RWPE1 (cell line): Measurements from ENCODE around the gene GBF1.

Source experiments
- CTCF ChIA-PET: fragments of 350-600 bp; sonication (Branson Sonifier 250); formaldehyde crosslinking; extraction: SDS; loops from one replicate; lab custom pipeline; 2021; lab: Yijun Ruan, JAX
- POLR2A ChIA-PET: fragments of 400-600 bp; formaldehyde crosslinking; extraction: SDS; loops from one replicate; lab custom pipeline; 2020; ENCODE audit warnings: antibody characterized with exemption; ENCODE audit not compliant: low non-redundant PET; lab: Yijun Ruan, JAX
- DNase-seq: peaks from one replicate; pipeline ENCODE4 v3.0.0; 2012; ENCODE audit warnings: low spot score
- H3K27ac ChIP-seq: fragments of 450-650 bp; 2 replicates; pipeline ENCODE4 v1.5.1; 2017
- CTCF ChIP-seq: fragments of 450-650 bp; conservative IDR thresholded peaks from 2 replicates; pipeline ENCODE4 v1.5.1; 2017; ENCODE audit warnings: low read depth, mild to moderate bottlenecking

GBF1 gene

GRCh38 chr10:102230861-102231356, 14.4 kb upstream of the GBF1 start:
- CTCF ChIA-PET, result interaction anchor here (0.7 to 14.3 kb wide), 23 partner anchors 9 to 348 kb away, joined by 3 to 370 read pairs (median 6); partner anchors contain the start of genes FBXL15, GBF1, NFKB2 and PITX3
- POLR2A ChIA-PET, result interaction anchor here (1.1 kb wide), 1 partner anchor 190 kb away, joined by 3 read pairs; the partner anchor contains the start of gene FBXL15
- H3K27ac ChIP-seq, result no peak overlapping the region
- no peak for DNase-seq
- peak; percentile 37 for TF ChIP-seq CTCF

GRCh38 chr10:102231357-102232318, 13.7 kb upstream of the GBF1 start:
- peak; percentile 71 for TF ChIP-seq CTCF
- no peak overlapping the region for H3K27ac ChIP-seq
- peak; percentile 73 for DNase-seq
- ChIA-PET CTCF (interaction anchor here (0.5 to 14.3 kb wide), 27 partner anchors 9 to 248 kb away, joined by 3 to 370 read pairs (median 4); partner anchors contain the start of genes FBXL15, NFKB2 and PITX3), POLR2A (no interaction called here)

DNA sequence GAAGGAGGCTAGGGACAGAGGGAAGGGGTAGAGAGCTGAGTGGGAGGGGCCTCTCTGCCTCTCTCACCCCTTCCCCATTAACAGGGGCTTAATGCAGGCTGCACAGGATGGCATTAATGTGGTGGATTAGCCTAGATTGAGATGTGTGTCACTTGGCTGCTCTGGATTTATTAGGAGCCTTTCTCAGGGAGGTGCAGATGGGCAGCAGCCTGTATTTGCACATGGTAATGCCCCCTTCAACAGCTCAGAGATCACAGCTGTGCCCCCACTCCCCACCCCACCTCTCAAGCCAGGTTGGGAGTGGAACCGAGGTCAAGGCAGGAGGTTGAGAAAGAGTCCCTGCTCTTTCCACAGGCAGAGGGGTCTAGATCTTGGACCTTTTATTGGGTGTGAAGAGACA, 11.3 kb upstream of the GBF1 start:
- H3K27ac ChIP-seq, result no peak overlapping the region
- TF ChIP-seq CTCF, result no peak
- ChIA-PET POLR2A (no interaction called here), CTCF (interaction anchor here (0.5 to 14.3 kb wide), 4 partner anchors 13 to 118 kb away, joined by 3 to 370 read pairs (median 6); no protein-coding TSS in a partner anchor)
- DNase-seq, result no peak

- no peak overlapping the region for H3K27ac ChIP-seq
- POLR2A ChIA-PET, result no interaction called here
- no peak for DNase-seq
- CTCF ChIA-PET, result interaction anchor here (0.8 to 14.3 kb wide), 4 partner anchors 14 to 185 kb away, joined by 3 to 370 read pairs (median 4); no protein-coding TSS in a partner anchor
- no peak for TF ChIP-seq CTCF
Measured at GRCh38 chr10:102234888-102235597, 10.3 kb upstream of the GBF1 start.

GRCh38 chr10:102235598-102235920, 9.8 kb upstream of the GBF1 start:
- no peak for DNase-seq
- no peak for TF ChIP-seq CTCF
- no peak overlapping the region for H3K27ac ChIP-seq
- ChIA-PET POLR2A (no interaction called here), CTCF (interaction anchor here (0.9 to 14.3 kb wide), 2 partner anchors 117 to 184 kb away, joined by 3 to 370 read pairs; no protein-coding TSS in a partner anchor)

DNA sequence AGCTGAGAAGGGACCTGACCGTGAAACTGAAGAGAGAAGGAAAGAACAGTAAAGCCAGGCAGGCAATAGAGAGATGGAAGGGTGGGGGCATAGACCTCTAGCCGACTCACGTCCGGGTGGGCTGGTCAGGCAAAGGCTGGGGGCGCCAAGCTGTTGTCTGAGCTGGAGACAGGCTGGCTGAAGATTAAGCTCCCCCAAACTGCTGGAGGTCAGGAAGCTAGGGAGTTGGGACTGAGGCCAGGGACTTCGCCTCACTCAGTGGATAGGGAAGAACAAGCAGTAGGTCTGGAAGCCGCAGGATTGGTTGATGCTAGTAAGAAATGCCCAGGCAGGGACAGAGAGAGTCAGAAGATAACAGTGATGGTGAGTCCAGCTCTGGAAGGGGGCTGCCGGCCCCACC, 9.3 kb upstream of the GBF1 start:
- CTCF ChIA-PET, result interaction anchor here (0.5 to 14.3 kb wide), 2 partner anchors 116 to 1348 kb away, joined by 3 to 370 read pairs; no protein-coding TSS in a partner anchor

More for the DNA sequence above, 9.3 kb upstream of the GBF1 start:
- no peak for DNase-seq
- H3K27ac ChIP-seq, result no peak overlapping the region
- TF ChIP-seq CTCF, result no peak
- POLR2A ChIA-PET, result no interaction called here
